Measurements from ENCODE around the gene ORM2. TPM values are rescaled to one million over a fixed set of nuclear protein-coding genes. Genes with fewer than 3 reads are reported as not detected.

ORM2 gene
- total RNA-seq, 3 donors from 2014 or later (not counting 1 experiment from before 2014, with no cell fraction given), result not detected

- H3K27ac Mint-ChIP-seq, result peak overlapping the region; percentile 73 to 78
- WGBS (ENCODE audit: insufficient coverage), result 97% methylated on average over 23 of the region's 23 CpGs
- peaks cover 15% of the 10 kb centered on the region for H3K4me1 ChIP-seq (ENCODE audit: control insufficient read depth, insufficient read depth, low read length)
- ATAC-seq (no peak), DNase-seq (no peak)
- no peaks in the 10 kb centered on the region for H3K9me3 Mint-ChIP-seq
- H3K27me3 ChIP-seq (ENCODE audit: control insufficient read depth, insufficient read depth, low read length), result no peaks in the 10 kb centered on the region
- TF ChIP-seq CTCF (IDR thresholded peaks at IDR 0.05), result no peak
- H3K36me3 Mint-ChIP-seq, result peaks cover 21% of the 10 kb centered on the region
- no peak overlapping the region for H3K4me3 ChIP-seq (ENCODE audit: low read length)
- intact Hi-C loops (cut with micrococcal nuclease), result loop anchor here (5.0 kb wide), 1 partner anchor 170 kb away; the partner anchor contains the start of gene WHRN
- peaks cover 71% of the 10 kb centered on the region for H3K36me3 ChIP-seq (ENCODE audit: control insufficient read depth, insufficient read depth, low read length)
- H3K9me3 ChIP-seq (ENCODE audit: control insufficient read depth, insufficient read depth, low read length), result no peaks in the 10 kb centered on the region
- H3K27ac ChIP-seq (ENCODE audit: low read length), result no peak overlapping the region
- H3K27me3 Mint-ChIP-seq (ENCODE audit: low read depth in 2 of 2), result no peaks in the 10 kb centered on the region
- H3K4me1 Mint-ChIP-seq, result peaks cover 28 to 41% of the 10 kb centered on the region in 2 donors
- no peak overlapping the region for H3K4me3 Mint-ChIP-seq
Measured at GRCh38 chr9:114336699-114337395, 7.2 kb downstream of the ORM2 start.

GRCh38 chr9:114338187-114338586, 8.5 kb downstream of the ORM2 start:
- no peak overlapping the region for H3K4me3 ChIP-seq (ENCODE audit: low read length)
- Mint-ChIP-seq H3K27me3 (ENCODE audit: low read depth in 2 of 2) (no peaks in the 10 kb centered on the region), H3K4me1 (peaks cover 24 to 41% of the 10 kb centered on the region in 2 donors), H3K9me3 (no peaks in the 10 kb centered on the region), H3K4me3 (no peak overlapping the region), H3K36me3 (peaks cover 25% of the 10 kb centered on the region), H3K27ac (peak overlapping the region; percentile 78 to 84)
- intact Hi-C loops (cut with micrococcal nuclease), result loop anchor here (2.0 to 5.0 kb wide), 2 partner anchors 67 to 169 kb away; partner anchors contain the start of gene WHRN
- WGBS (ENCODE audit: insufficient coverage), result 93% methylated on average over 2 of the region's 2 CpGs
- H3K27ac ChIP-seq (ENCODE audit: low read length), result peak overlapping the region; percentile 39
- H3K9me3 ChIP-seq (ENCODE audit: control insufficient read depth, insufficient read depth, low read length), result no peaks in the 10 kb centered on the region
- DNase-seq, result no peak
- H3K27me3 ChIP-seq (ENCODE audit: control insufficient read depth, insufficient read depth, low read length), result no peaks in the 10 kb centered on the region
- H3K36me3 ChIP-seq (ENCODE audit: control insufficient read depth, insufficient read depth, low read length), result peaks cover 83% of the 10 kb centered on the region
- ATAC-seq, result no peak
- H3K4me1 ChIP-seq (ENCODE audit: control insufficient read depth, insufficient read depth, low read length), result peaks cover 17% of the 10 kb centered on the region
- TF ChIP-seq CTCF (IDR thresholded peaks at IDR 0.05), result no peak

GRCh38 chr9:114339130-114339908, 9.7 kb downstream of the ORM2 start:
- H3K4me3 ChIP-seq (ENCODE audit: low read length), result no peak overlapping the region
- no peaks in the 10 kb centered on the region for H3K27me3 ChIP-seq (ENCODE audit: control insufficient read depth, insufficient read depth, low read length)
- H3K36me3 ChIP-seq (ENCODE audit: control insufficient read depth, insufficient read depth, low read length), result peaks cover 95% of the 10 kb centered on the region
- peak overlapping the region; percentile 39 for H3K27ac ChIP-seq (ENCODE audit: low read length)
- intact Hi-C loops (cut with micrococcal nuclease), result loop anchor here (1.0 to 5.0 kb wide), 3 partner anchors 65 to 314 kb away; partner anchors contain the start of gene WHRN
- no peaks in the 10 kb centered on the region for H3K9me3 ChIP-seq (ENCODE audit: control insufficient read depth, insufficient read depth, low read length)
- peaks cover 17% of the 10 kb centered on the region for H3K4me1 ChIP-seq (ENCODE audit: control insufficient read depth, insufficient read depth, low read length)
- 86% methylated on average over 16 of the region's 16 CpGs for WGBS (ENCODE audit: insufficient coverage)
- peak overlapping the region; percentile 78 to 84 for H3K27ac Mint-ChIP-seq
- DNase-seq (peak; percentile 63 to 78), ATAC-seq (peak; percentile 77 to 83 (median 79))
- no peaks in the 10 kb centered on the region for H3K9me3 Mint-ChIP-seq
- peak; percentile 80 for TF ChIP-seq CTCF (IDR thresholded peaks at IDR 0.05)
- H3K36me3 Mint-ChIP-seq, result peaks cover 36% of the 10 kb centered on the region
- no peak overlapping the region for H3K4me3 Mint-ChIP-seq
- no peaks in the 10 kb centered on the region for H3K27me3 Mint-ChIP-seq (ENCODE audit: low read depth in 2 of 2)
- peaks cover 32 to 50% of the 10 kb centered on the region in 2 donors for H3K4me1 Mint-ChIP-seq

All from natural killer cell (primary cell).